Esophagus squamous epithelium (tissue), 4 donors: Measurements from ENCODE around the gene ZSCAN5A.

Experiments used
- POLR2A ChIP-seq, 4 donors: fragments of 450-650 bp; IDR thresholded peaks; one replicate each; pipeline ENCODE4 v1.6.1; 2017; ENCODE audit warnings: antibody characterized with exemption in 4 of 4, mild to moderate bottlenecking in 4 of 4, moderate library complexity in 3 of 4
- TF ChIP-seq, protein P1 (sequence below), 6 experiments: fragments of 450-650 bp in 4 of 6; fragments of 200-600 bp in 2 of 6; sonication (generic) in 2 of 6; IDR thresholded peaks; one replicate each; pipeline ENCODE4 v1.5.1; 2016 to 2019; ENCODE audit warnings: antibody characterized with exemption in 6 of 6, mild to moderate bottlenecking in 4 of 6, moderate library complexity in 4 of 6

DNA sequence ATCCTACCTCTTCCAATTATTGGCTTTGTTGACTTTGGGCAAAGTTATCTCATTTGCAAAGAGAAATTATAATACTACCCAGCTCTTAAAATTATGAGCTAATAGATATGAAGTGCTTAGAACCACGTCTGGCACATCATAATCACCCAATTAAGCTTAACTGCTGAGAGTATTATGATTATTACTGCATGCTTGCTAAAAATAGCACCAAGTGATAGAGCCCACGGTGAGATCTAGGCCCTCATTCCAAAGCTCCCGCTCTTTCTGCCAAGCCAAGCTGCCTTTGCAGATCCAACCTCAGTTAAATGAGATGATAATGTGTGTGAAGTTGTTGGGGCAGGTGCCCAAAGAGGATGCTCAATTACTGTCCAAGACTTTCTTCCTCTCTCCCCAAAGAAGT, 48.6 kb downstream of the ZSCAN5A start:
- TF ChIP-seq POLR2A (IDR thresholded peaks at IDR 0.05) = no peak
- TF ChIP-seq, protein P1, sequence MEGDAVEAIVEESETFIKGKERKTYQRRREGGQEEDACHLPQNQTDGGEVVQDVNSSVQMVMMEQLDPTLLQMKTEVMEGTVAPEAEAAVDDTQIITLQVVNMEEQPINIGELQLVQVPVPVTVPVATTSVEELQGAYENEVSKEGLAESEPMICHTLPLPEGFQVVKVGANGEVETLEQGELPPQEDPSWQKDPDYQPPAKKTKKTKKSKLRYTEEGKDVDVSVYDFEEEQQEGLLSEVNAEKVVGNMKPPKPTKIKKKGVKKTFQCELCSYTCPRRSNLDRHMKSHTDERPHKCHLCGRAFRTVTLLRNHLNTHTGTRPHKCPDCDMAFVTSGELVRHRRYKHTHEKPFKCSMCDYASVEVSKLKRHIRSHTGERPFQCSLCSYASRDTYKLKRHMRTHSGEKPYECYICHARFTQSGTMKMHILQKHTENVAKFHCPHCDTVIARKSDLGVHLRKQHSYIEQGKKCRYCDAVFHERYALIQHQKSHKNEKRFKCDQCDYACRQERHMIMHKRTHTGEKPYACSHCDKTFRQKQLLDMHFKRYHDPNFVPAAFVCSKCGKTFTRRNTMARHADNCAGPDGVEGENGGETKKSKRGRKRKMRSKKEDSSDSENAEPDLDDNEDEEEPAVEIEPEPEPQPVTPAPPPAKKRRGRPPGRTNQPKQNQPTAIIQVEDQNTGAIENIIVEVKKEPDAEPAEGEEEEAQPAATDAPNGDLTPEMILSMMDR (IDR thresholded peaks at IDR 0.05) = no peak
